ENCODE measurements around the gene MRPS10.

GRCh38 chr6:42177514-42178364 lies 39.9 kb downstream of the MRPS10 start:
- TF ChIP-seq, protein P1, sequence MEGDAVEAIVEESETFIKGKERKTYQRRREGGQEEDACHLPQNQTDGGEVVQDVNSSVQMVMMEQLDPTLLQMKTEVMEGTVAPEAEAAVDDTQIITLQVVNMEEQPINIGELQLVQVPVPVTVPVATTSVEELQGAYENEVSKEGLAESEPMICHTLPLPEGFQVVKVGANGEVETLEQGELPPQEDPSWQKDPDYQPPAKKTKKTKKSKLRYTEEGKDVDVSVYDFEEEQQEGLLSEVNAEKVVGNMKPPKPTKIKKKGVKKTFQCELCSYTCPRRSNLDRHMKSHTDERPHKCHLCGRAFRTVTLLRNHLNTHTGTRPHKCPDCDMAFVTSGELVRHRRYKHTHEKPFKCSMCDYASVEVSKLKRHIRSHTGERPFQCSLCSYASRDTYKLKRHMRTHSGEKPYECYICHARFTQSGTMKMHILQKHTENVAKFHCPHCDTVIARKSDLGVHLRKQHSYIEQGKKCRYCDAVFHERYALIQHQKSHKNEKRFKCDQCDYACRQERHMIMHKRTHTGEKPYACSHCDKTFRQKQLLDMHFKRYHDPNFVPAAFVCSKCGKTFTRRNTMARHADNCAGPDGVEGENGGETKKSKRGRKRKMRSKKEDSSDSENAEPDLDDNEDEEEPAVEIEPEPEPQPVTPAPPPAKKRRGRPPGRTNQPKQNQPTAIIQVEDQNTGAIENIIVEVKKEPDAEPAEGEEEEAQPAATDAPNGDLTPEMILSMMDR (IDR thresholded peaks at IDR 0.05; ENCODE audit: low read depth, low read length): no peak
- TF ChIP-seq MYC (IDR thresholded peaks at IDR 0.05; ENCODE audit: low read depth, low read length): no peak
